Stimulated activated CD8-positive, alpha-beta memory T cell treated with anti-CD3 and anti-CD28 coated beads, Interleukin-12 subunit alpha, Interleukin-12 subunit beta, amount 100 ng/mL, for 24 hours (primary cell): ENCODE measurements around the gene AKAP13.

Source experiments
- DNase-seq: peaks from one replicate; pipeline ENCODE4 v3.0.0-alpha.2; 2020; ENCODE audit errors: extremely low read depth

Gene AKAP13

GRCh38 chr15:85770096-85771041 lies 390.0 kb downstream of the AKAP13 start:
- DNase-seq, result no peak

- no peak for DNase-seq
These were observed 390.9 kb downstream of the AKAP13 start for GRCh38 chr15:85771271-85771670.

GRCh38 chr15:85771781-85772445 lies 391.5 kb downstream of the AKAP13 start:
- no peak for DNase-seq

GRCh38 chr15:85772668-85773067 lies 392.3 kb downstream of the AKAP13 start:
- DNase-seq, result no peak

- DNase-seq, result no peak
These were observed 392.8 kb downstream of the AKAP13 start for GRCh38 chr15:85773249-85773648.

- no peak for DNase-seq
These were observed 393.6 kb downstream of the AKAP13 start for GRCh38 chr15:85773970-85774369.

- no peak for DNase-seq
These were observed 397.1 kb downstream of the AKAP13 start for GRCh38 chr15:85777250-85778106.

GRCh38 chr15:85778107-85778776 lies 397.8 kb downstream of the AKAP13 start:
- no peak for DNase-seq

GRCh38 chr15:85779249-85779648 lies 398.8 kb downstream of the AKAP13 start:
- DNase-seq, result no peak

- DNase-seq, result no peak
These were observed 400.0 kb downstream of the AKAP13 start for GRCh38 chr15:85780225-85780985.

- no peak for DNase-seq
These were observed 400.7 kb downstream of the AKAP13 start for GRCh38 chr15:85781099-85781498.

- DNase-seq, result no peak
These were observed 401.7 kb downstream of the AKAP13 start for GRCh38 chr15:85782064-85782463.

- DNase-seq, result no peak
These were observed 405.7 kb downstream of the AKAP13 start for GRCh38 chr15:85785887-85786780.

GRCh38 chr15:85786781-85787114 lies 406.3 kb downstream of the AKAP13 start:
- no peak for DNase-seq

- DNase-seq, result no peak
These were observed 408.5 kb downstream of the AKAP13 start for GRCh38 chr15:85788771-85789495.

- DNase-seq, result no peak
These were observed 409.1 kb downstream of the AKAP13 start for GRCh38 chr15:85789496-85789875.

- no peak for DNase-seq
These were observed 411.8 kb downstream of the AKAP13 start for GRCh38 chr15:85792102-85792731.

GRCh38 chr15:85792912-85793590 lies 412.6 kb downstream of the AKAP13 start:
- DNase-seq, result no peak
